Cardiac muscle cell (in vitro differentiated cells and primary cell): ENCODE measurements around the gene MMP28. TPM values are rescaled to one million over a fixed set of nuclear protein-coding genes. Genes with fewer than 3 reads are reported as not detected.
A peak's percentile ranks its signal among the peaks of the same experiment; 100 is the strongest.

Source experiments
- DNase-seq, 2 donors: peaks; one replicate each; pipeline versions ENCODE4 v3.0.0 to v3.0.0-alpha.2; 2010 to 2017; ENCODE audit warnings: low read depth in 1 of 2, low spot score in 1 of 2
- H3K27ac ChIP-seq: fragments of 200-600 bp; sonication (generic); 2 replicates; pipeline ENCODE4 v1.5.1; 2016
- H3K27me3 ChIP-seq: fragments of 200-600 bp; sonication (generic); 2 replicates; pipeline ENCODE4 v1.6.0; 2016; ENCODE audit warnings: control low read depth
- H3K36me3 ChIP-seq: fragments of 200-600 bp; sonication (generic); 2 replicates; pipeline ENCODE4 v1.5.1; 2016; ENCODE audit warnings: control low read depth
- H3K4me1 ChIP-seq: fragments of 200-600 bp; sonication (generic); 2 replicates; pipeline ENCODE4 v1.8.1; 2017; ENCODE audit warnings: low read depth, mild to moderate bottlenecking, mixed run types
- H3K4me3 ChIP-seq: fragments of 200-600 bp; sonication (generic); 2 replicates; pipeline ENCODE4 v1.5.1; 2016; ENCODE audit warnings: mild to moderate bottlenecking
- H3K9me3 ChIP-seq: fragments of 200-600 bp; sonication (generic); 2 replicates; pipeline ENCODE4 v1.5.1; 2017; ENCODE audit warnings: low read depth, mild to moderate bottlenecking, control low read depth
- CTCF ChIP-seq: IDR thresholded peaks from 2 replicates; pipeline ENCODE4 v1.5.1; 2012; ENCODE audit warnings: low read depth, mild to moderate bottlenecking, low read length
- polyA plus RNA-seq: library from polyadenylated mRNA; unstranded; fragments of >200 nt; fragmentation: Nextera tagmentation; extraction: Ambion mirVana; gene quantifications from 2 replicates; pipeline ENCODE4 v1.2.1, GENCODE V29; 2016
- total RNA-seq: library from RNA; depleted of rRNA; stranded (reverse); fragments of >200 nt; gene quantifications from 2 replicates; pipeline ENCODE4 v1.2.3, GENCODE V29; 2016

Gene MMP28
- total and polyA plus RNA-seq, 2 experiments from 2014 or later, result 0.84 TPM; not detected in 1

- Histone ChIP-seq H3K4me1 (peaks cover 38% of the 10 kb centered on the region), H3K9me3 (no peaks in the 10 kb centered on the region), H3K4me3 (peak within 1 kb of the TSS; percentile 74), H3K27ac (peak within 1 kb of the TSS; percentile 41), H3K27me3 (no peaks in the 10 kb centered on the region), H3K36me3 (no peaks in the 10 kb centered on the region)
- no peak for TF ChIP-seq CTCF
- DNase-seq, result peak; percentile 62 to 77
Measured at GRCh38 chr17:35731239-35731916, 64.1 kb downstream of the MMP28 start, which contains the start of gene RASL10B. RASL10B (plus strand) TSS chr17:35731639; CDS start chr17:35735185, 3,546 bp downstream.

- Histone ChIP-seq H3K4me3 (no peak overlapping the region), H3K27ac (no peak overlapping the region)
- DNase-seq, result no peak
Measured at GRCh38 chr17:35730400-35731005, 64.9 kb downstream of the MMP28 start.

GRCh38 chr17:35729405-35729833 is 66.0 kb downstream of the MMP28 start:
- H3K27me3 ChIP-seq, result no peaks in the 10 kb centered on the region
- no peaks in the 10 kb centered on the region for H3K9me3 ChIP-seq
- peaks cover 56% of the 10 kb centered on the region for H3K4me1 ChIP-seq
- H3K27ac ChIP-seq, result no peak overlapping the region
- DNase-seq, result no peak
- H3K36me3 ChIP-seq, result no peaks in the 10 kb centered on the region
- TF ChIP-seq CTCF, result no peak
- H3K4me3 ChIP-seq, result no peak overlapping the region

More at GRCh38 chr17:35730400-35731005, 64.9 kb downstream of the MMP28 start:
- H3K4me1 ChIP-seq, result peaks cover 46% of the 10 kb centered on the region
- no peaks in the 10 kb centered on the region for H3K9me3 ChIP-seq
- TF ChIP-seq CTCF, result no peak
- H3K36me3 ChIP-seq, result no peaks in the 10 kb centered on the region
- no peaks in the 10 kb centered on the region for H3K27me3 ChIP-seq

- Histone ChIP-seq H3K27me3 (no peaks in the 10 kb centered on the region), H3K4me1 (peaks cover 62% of the 10 kb centered on the region), H3K4me3 (no peak overlapping the region), H3K36me3 (no peaks in the 10 kb centered on the region), H3K9me3 (no peaks in the 10 kb centered on the region), H3K27ac (no peak overlapping the region)
- DNase-seq, result no peak
- TF ChIP-seq CTCF, result no peak
Measured at GRCh38 chr17:35728551-35728950, 66.9 kb downstream of the MMP28 start.

GRCh38 chr17:35727635-35728034 is 67.8 kb downstream of the MMP28 start:
- H3K4me3 ChIP-seq, result no peak overlapping the region
- H3K36me3 ChIP-seq, result no peaks in the 10 kb centered on the region
- no peak for DNase-seq
- H3K4me1 ChIP-seq, result peaks cover 67% of the 10 kb centered on the region
- no peaks in the 10 kb centered on the region for H3K27me3 ChIP-seq
- H3K27ac ChIP-seq, result peak overlapping the region; percentile 94
- no peaks in the 10 kb centered on the region for H3K9me3 ChIP-seq
- TF ChIP-seq CTCF, result no peak
